ENCODE results near the gene SOD3.

GRCh38 chr4:24799196-24799543 is 3.8 kb downstream of the SOD3 start:
- no peak for TF ChIP-seq CTCF (IDR thresholded peaks at IDR 0.05)
- TF ChIP-seq POLR2A (IDR thresholded peaks at IDR 0.05) = no peak

All from esophagus squamous epithelium (tissue), 4 donors.